ENCODE measurements around the gene LPCAT3. TPM values are rescaled to one million over a fixed set of nuclear protein-coding genes. Genes with fewer than 3 reads are reported as not detected.

The LPCAT3 gene
- total RNA-seq, 1 donor from 2014 or later = 34.4 TPM

DNA sequence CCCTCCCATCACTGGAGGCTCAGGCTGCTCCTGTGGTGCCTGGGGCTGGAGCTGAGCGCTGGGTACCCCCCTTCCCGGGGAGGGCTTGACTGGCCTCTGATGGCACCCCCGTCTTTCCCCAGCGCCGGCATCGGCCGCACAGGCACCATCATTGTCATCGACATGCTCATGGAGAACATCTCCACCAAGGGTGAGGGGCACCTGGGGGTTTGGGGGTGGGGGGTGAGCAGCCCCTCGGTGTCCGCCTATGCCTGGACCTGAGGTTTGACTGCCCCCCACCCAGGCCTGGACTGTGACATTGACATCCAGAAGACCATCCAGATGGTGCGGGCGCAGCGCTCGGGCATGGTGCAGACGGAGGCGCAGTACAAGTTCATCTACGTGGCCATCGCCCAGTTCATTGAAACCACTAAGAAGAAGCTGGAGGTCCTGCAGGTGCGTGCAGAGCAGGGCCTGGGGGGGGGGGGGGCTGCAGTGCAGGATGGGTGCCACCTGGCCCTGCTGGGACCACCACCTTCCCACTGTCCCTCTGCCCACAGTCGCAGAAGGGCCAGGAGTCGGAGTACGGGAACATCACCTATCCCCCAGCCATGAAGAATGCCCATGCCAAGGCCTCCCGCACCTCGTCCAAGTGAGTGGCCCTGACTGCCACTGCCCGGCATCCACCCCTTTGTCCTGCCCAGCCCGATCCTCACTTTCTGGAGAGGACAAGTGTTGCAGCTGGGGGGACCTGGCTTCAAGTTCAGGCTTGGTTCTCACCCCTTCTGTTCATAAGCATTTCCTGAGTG lies 58.3 kb downstream of the LPCAT3 start:
- TF ChIP-seq, protein P1, sequence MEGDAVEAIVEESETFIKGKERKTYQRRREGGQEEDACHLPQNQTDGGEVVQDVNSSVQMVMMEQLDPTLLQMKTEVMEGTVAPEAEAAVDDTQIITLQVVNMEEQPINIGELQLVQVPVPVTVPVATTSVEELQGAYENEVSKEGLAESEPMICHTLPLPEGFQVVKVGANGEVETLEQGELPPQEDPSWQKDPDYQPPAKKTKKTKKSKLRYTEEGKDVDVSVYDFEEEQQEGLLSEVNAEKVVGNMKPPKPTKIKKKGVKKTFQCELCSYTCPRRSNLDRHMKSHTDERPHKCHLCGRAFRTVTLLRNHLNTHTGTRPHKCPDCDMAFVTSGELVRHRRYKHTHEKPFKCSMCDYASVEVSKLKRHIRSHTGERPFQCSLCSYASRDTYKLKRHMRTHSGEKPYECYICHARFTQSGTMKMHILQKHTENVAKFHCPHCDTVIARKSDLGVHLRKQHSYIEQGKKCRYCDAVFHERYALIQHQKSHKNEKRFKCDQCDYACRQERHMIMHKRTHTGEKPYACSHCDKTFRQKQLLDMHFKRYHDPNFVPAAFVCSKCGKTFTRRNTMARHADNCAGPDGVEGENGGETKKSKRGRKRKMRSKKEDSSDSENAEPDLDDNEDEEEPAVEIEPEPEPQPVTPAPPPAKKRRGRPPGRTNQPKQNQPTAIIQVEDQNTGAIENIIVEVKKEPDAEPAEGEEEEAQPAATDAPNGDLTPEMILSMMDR (conservative IDR thresholded peaks at IDR 0.05) = no peak
- Mint-ChIP-seq H3K27me3 (no peaks in the 10 kb centered on the region), H3K4me1 (ENCODE audit: unreplicated experiment) (peaks cover 11% of the 10 kb centered on the region), H3K4me3 (peak overlapping the region; percentile 59), H3K9me3 (no peaks in the 10 kb centered on the region), H3K27ac (peak overlapping the region; percentile 99), H3K36me3 (peaks cover 5% of the 10 kb centered on the region)
- DNase-seq (ENCODE audit: extremely low spot score, unreplicated experiment) = no peak

DNA sequence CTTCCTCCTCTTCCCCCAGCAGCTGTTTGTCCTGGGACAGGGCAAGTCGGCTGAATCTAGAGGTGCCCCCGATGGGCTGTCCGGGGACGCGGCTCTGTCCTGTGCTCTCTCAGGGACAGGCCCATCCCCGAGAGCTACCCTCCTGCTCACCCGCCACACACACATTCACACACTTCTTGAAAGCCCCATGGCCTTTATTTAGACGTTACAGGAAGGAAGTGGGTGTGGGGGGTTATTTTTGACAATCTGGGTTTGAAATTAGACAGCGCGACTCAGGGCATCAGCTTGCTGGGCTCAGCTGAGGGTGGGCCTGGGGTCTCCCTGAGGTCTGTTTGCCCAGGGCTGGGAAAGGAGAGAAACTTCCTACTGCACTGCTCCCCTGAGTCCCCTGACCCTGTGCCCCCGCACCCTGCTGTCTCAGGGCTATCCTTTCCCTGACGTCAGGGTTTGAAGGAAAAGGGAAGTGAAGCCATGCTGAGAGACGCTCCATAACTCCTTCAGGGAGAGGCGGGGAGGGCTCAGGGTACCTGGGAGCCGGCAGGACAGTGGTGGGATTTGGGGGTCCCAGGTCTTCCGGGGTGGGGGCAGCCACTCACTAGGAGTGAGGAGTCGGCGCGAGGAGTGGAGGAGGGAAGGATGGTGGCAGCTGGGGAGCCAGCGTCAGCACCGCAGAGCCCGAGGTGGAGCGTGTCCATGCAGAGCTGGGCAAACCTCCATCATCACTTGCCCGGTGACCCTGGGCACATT lies 59.0 kb downstream of the LPCAT3 start:
- TF ChIP-seq, protein P1 (conservative IDR thresholded peaks at IDR 0.05) = no peak
- Mint-ChIP-seq H3K4me3 (no peak overlapping the region), H3K36me3 (peaks cover 2% of the 10 kb centered on the region), H3K9me3 (no peaks in the 10 kb centered on the region), H3K27me3 (no peaks in the 10 kb centered on the region), H3K27ac (no peak overlapping the region), H3K4me1 (ENCODE audit: unreplicated experiment) (peaks cover 10% of the 10 kb centered on the region)
- no peak for DNase-seq (ENCODE audit: extremely low spot score, unreplicated experiment)

DNA sequence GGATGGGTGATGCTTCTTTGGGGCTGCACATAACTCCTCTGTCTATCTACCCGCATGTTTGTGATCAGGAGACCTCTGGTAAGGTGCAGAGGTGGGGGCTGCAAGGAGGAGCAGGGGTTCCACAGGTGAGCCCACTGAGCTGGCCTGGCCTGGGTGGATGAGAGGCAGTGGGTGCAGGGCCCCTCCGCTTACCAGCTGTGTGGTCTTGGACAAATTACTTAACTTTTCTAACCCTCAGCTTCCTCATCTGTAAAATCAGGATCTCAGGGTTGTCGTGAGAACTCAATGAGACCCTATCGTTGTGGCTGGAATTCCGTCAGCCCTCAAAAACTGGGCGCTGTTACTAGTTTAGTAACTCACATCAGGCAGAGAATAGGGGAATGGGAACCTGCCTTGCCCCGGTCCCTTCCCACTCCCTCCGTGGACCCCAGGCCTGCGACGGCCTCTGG lies 59.6 kb downstream of the LPCAT3 start:
- H3K27me3 Mint-ChIP-seq = no peaks in the 10 kb centered on the region

DNA sequence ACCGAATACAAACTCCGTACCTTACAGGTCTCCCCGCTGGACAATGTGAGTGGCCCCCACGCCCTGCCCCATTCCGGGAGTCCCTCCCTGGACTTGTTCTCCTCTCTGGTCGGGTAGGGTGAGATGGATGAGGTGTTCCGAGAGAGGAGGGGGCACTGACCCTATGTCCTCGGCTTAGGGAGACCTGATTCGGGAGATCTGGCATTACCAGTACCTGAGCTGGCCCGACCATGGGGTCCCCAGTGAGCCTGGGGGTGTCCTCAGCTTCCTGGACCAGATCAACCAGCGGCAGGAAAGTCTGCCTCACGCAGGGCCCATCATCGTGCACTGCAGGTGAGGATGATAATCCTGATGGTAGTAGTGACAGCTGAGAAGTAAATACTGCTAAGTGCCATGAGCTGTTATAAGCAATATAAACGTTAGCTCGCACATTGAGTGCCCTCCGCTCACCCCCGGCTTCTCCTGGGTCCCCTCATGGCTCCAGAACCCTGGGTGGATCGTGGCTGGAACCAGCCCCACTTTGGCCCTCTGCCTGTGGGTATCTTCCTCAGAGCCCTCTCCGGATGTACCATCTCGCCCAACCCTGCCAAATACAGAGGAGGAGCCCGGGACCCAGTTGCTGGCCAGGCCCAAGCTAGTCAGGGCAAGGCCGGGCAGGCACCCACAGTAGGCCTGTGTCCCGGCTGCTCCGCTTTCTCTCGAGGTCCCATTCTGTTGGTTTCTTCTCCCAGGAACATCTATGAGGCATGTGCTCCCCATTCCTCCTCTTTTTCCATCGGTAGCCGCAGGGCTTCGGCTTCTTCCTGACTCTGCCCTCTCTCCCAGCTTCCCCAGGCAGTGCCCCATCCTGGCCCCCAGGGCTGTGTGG lies 60.3 kb downstream of the LPCAT3 start:
- Mint-ChIP-seq H3K36me3 (no peaks in the 10 kb centered on the region), H3K4me3 (no peak overlapping the region), H3K9me3 (no peaks in the 10 kb centered on the region), H3K4me1 (ENCODE audit: unreplicated experiment) (peaks cover 14% of the 10 kb centered on the region), H3K27ac (no peak overlapping the region), H3K27me3 (no peaks in the 10 kb centered on the region)
- DNase-seq (ENCODE audit: extremely low spot score, unreplicated experiment) = no peak
- TF ChIP-seq, protein P1 (conservative IDR thresholded peaks at IDR 0.05) = no peak

More for the DNA sequence above, 59.6 kb downstream of the LPCAT3 start:
- Mint-ChIP-seq H3K4me1 (ENCODE audit: unreplicated experiment) (peaks cover 14% of the 10 kb centered on the region), H3K36me3 (no peaks in the 10 kb centered on the region), H3K9me3 (no peaks in the 10 kb centered on the region), H3K4me3 (no peak overlapping the region), H3K27ac (no peak overlapping the region)
- TF ChIP-seq, protein P1 (conservative IDR thresholded peaks at IDR 0.05) = no peak
- no peak for DNase-seq (ENCODE audit: extremely low spot score, unreplicated experiment)

DNA sequence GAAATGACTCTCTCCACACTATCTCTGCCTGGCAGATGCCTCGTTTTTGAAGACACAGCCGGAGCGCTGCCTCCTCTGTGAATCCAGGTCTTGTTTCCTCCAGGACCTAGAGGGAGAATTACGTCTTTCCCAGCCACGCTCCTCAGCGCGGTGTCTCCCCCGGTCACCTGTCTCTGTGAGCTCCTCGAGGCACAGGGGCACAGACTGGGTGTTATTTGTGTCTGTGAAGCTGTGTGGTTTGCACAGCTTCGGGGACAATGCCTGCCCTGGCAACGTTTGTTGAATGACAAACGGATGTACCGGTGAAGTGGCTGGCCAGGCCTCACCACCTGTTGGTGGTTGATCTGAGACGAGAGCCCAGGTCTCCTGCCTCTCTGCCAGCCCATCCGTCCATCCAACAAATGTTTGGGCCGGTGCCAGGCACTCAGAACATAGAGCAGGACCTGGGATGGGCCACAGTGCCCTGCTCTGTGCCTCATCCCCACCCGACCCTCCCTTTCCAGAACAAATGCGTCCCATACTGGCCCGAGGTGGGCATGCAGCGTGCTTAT lies 61.0 kb downstream of the LPCAT3 start:
- H3K27ac Mint-ChIP-seq = no peak overlapping the region
- TF ChIP-seq, protein P1 (conservative IDR thresholded peaks at IDR 0.05) = no peak
- DNase-seq (ENCODE audit: extremely low spot score, unreplicated experiment) = no peak
- no peaks in the 10 kb centered on the region for H3K9me3 Mint-ChIP-seq
- H3K4me1 Mint-ChIP-seq (ENCODE audit: unreplicated experiment) = peaks cover 13% of the 10 kb centered on the region
- H3K36me3 Mint-ChIP-seq = no peaks in the 10 kb centered on the region
- H3K4me3 Mint-ChIP-seq = no peak overlapping the region
- H3K27me3 Mint-ChIP-seq = no peaks in the 10 kb centered on the region

Measured in type B pancreatic cell (in vitro differentiated cells).